Activated CD8-positive, alpha-beta memory T cell treated with anti-CD3 and anti-CD28 coated beads, Interleukin-2, amount 50 U/mL, for 1 hour (primary cell): ENCODE measurements around the gene AEN.
A peak's percentile ranks its signal among the peaks of the same experiment; 100 is the strongest.

Experiments used
- DNase-seq: peaks from one replicate; pipeline ENCODE4 v3.0.0-alpha.2; 2020; ENCODE audit errors: extremely low read depth

AEN gene

DNA sequence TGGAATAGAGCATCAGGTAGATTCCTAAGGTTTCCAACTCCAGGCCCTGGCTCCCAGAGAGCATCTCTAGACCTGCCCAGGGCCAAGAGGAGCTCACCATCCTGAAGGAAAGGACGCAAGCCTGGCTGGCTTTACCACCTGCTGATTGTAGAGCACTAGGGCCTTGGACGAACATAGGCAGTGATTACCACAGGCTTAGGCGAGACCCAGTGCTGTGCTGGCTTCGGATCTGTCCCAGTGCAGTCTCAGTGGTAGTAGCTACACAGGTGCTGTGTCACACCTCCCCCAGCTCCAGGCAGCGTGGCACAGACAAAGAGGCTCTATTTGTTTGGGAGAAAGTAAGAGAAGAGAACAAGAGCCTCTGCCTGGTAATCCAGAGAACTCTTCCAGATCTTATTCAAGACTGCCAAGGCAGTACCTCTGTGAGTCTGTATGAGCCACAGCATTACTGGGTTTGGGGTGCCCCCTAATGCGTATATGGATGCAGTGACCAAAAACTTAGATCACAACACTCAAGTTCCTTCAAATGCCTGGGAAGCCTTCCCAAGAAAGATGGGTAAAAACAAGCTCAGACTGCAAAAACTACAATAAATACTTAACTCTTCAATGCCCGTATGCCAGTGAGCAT, 43.1 kb downstream of the AEN start:
- peak; percentile 29 for DNase-seq

DNA sequence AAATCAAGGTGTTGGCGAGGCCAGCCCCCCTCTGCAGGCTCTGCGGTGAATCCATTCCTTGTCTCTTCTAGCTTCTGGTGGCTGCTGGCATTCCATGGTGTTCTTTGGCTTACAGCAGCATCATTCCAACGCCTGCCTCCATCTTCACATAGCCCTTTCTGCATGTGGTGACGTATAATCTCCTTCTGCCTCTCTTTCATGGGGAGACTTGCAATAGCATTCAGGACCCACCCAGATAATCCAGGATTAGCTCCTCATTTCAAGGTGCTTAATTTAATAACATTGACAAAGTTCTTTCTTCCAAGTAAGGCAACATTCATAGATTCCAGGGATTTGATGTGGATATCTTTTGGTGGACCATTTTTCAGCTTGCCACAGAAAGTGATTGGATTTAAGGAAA, 53.5 kb downstream of the AEN start:
- DNase-seq: no peak

DNA sequence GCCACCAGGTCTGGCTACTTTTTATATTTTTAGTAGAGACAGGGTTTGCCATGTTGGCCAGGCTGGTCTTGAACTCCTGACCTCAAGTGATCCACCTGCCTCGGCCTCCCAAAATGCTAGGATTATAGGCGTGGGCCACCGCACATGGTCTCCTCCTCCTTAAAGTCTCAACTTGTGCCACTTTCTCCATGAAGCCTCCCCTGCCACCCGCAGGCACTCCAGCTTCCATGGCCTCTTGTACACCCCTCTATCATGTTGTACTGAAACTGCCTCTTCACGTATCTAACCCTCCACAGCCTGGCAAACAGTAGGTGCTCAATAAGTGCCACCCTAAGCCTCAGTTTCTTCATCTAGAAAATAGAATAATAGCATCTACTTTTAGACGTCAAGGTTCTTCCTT, 57.6 kb downstream of the AEN start:
- DNase-seq: no peak

DNA sequence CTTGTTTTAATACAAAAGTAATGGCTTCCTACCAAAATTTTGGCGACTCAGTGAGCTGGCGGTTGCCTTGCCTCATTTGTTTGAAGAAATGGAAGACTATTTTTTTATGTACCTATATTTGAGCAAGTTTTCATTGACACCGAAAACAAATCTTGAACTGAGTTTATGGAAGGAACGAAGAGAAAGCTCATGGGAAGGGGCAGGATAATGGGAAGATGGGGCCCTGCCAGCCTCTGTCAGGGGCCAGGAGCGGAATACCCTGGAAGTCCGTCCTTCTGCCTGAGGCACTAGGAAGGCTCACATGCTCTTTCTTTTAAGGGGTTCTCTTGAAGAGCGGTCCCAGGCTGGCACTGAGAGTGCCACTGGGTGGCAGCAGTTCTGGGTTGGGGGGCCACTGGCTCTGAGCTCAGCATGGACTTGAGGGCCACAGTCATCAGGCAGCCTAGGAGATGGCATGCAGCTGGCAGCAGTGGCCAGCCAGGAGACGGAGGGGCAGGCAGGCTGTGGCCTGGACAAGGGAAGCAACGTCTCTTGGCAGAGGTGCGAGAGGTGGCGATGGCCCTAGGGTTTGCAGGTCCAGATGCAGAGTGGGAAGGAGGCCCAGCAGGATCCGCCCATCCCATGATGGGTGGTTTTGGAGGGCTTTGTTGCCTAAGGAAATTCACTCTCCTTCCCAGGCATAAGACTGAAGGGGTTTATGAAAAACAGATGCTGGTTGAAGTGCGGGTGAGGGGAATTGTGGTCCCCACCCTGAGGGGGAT, 59.3 kb downstream of the AEN start:
- DNase-seq: no peak

DNA sequence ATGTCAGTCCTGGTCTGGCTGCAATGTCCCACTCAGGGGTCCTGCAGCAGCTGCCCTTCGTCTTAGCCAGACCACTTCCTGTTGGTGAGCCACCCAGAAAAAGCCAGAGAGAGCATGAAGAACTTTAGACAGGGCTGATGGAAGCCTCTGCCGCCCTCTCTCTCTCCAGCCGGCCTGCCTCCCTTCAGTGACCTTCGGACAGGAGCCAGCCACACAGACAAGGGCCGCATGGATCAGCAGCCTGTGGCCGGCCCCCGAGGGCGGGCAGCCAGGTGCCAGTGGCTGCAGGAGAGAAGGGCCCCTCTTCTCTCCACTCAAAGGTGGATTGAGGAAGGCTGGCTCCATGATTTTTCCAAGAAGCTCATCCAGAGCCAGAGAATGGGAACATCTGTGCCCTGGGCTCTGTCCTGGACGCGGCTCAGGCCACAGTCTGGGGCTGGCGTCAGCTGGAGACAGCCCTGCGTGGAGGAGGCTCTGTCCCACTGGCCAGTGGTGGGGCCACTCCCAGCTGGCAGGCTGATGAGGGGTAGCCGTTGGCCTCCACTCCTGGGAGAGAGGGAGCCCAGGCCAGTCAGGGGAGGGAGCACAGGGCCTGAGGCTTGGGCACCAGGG, 60.6 kb downstream of the AEN start:
- DNase-seq: no peak
